Measurements from ENCODE around the gene TMEM53.

TMEM53 gene

GRCh38 chr1:44648529-44649250 lies 25.6 kb downstream of the TMEM53 start:
- peaks cover 72 to 73% of the 10 kb centered on the region in 2 donors for H3K4me1 ChIP-seq (ENCODE audit: control insufficient read depth in 1 of 2, insufficient read depth in 2 of 2, low read length in 2 of 2)
- H3K9ac ChIP-seq (ENCODE audit: low read depth in 1 of 2, low read length in 2 of 2) = peak overlapping the region in 1 of 2 donors; percentile 7
- no peak overlapping the region for H3K4me3 ChIP-seq (ENCODE audit: low read depth in 1 of 2, low read length in 2 of 2)
- H3K36me3 ChIP-seq (ENCODE audit: control insufficient read depth in 1 of 2, insufficient read depth in 2 of 2, low read length in 2 of 2) = peaks cover 31 to 85% of the 10 kb centered on the region in 2 donors
- H3K27ac ChIP-seq (ENCODE audit: low read depth, low read length) = no peak overlapping the region
- H3K9me3 ChIP-seq (ENCODE audit: control insufficient read depth in 1 of 2, low read length in 2 of 2) = no peaks in the 10 kb centered on the region
- H3K27me3 ChIP-seq (ENCODE audit: control insufficient read depth in 1 of 2, insufficient read depth in 2 of 2, low read length in 2 of 2) = no peaks in the 10 kb centered on the region

- peaks cover 72 to 74% of the 10 kb centered on the region in 2 donors for H3K4me1 ChIP-seq (ENCODE audit: control insufficient read depth in 1 of 2, insufficient read depth in 2 of 2, low read length in 2 of 2)
- no peak overlapping the region for H3K4me3 ChIP-seq (ENCODE audit: low read depth in 1 of 2, low read length in 2 of 2)
- H3K36me3 ChIP-seq (ENCODE audit: control insufficient read depth in 1 of 2, insufficient read depth in 2 of 2, low read length in 2 of 2) = peaks cover 36 to 86% of the 10 kb centered on the region in 2 donors
- peak overlapping the region; percentile 28 to 40 for H3K9ac ChIP-seq (ENCODE audit: low read depth in 1 of 2, low read length in 2 of 2)
- no peaks in the 10 kb centered on the region for H3K9me3 ChIP-seq (ENCODE audit: control insufficient read depth in 1 of 2, low read length in 2 of 2)
- H3K27ac ChIP-seq (ENCODE audit: low read depth, low read length) = no peak overlapping the region
- no peaks in the 10 kb centered on the region for H3K27me3 ChIP-seq (ENCODE audit: control insufficient read depth in 1 of 2, insufficient read depth in 2 of 2, low read length in 2 of 2)
Measured at GRCh38 chr1:44647896-44648295, 26.4 kb downstream of the TMEM53 start.

GRCh38 chr1:44646261-44647110 lies 27.8 kb downstream of the TMEM53 start:
- H3K27ac ChIP-seq (ENCODE audit: low read depth, low read length) = peak overlapping the region; percentile 80
- H3K4me3 ChIP-seq (ENCODE audit: low read depth in 1 of 2, low read length in 2 of 2) = no peak overlapping the region
- no peaks in the 10 kb centered on the region for H3K9me3 ChIP-seq (ENCODE audit: control insufficient read depth in 1 of 2, low read length in 2 of 2)
- H3K27me3 ChIP-seq (ENCODE audit: control insufficient read depth in 1 of 2, insufficient read depth in 2 of 2, low read length in 2 of 2) = no peaks in the 10 kb centered on the region
- peaks cover 43 to 93% of the 10 kb centered on the region in 2 donors for H3K36me3 ChIP-seq (ENCODE audit: control insufficient read depth in 1 of 2, insufficient read depth in 2 of 2, low read length in 2 of 2)
- peaks cover 63 to 67% of the 10 kb centered on the region in 2 donors for H3K4me1 ChIP-seq (ENCODE audit: control insufficient read depth in 1 of 2, insufficient read depth in 2 of 2, low read length in 2 of 2)
- H3K9ac ChIP-seq (ENCODE audit: low read depth in 1 of 2, low read length in 2 of 2) = peak overlapping the region in 1 of 2 donors; percentile 49

GRCh38 chr1:44645476-44646244 lies 28.6 kb downstream of the TMEM53 start:
- H3K4me1 ChIP-seq (ENCODE audit: control insufficient read depth in 1 of 2, insufficient read depth in 2 of 2, low read length in 2 of 2) = peaks cover 62 to 64% of the 10 kb centered on the region in 2 donors
- peak overlapping the region; percentile 49 to 64 for H3K9ac ChIP-seq (ENCODE audit: low read depth in 1 of 2, low read length in 2 of 2)
- H3K36me3 ChIP-seq (ENCODE audit: control insufficient read depth in 1 of 2, insufficient read depth in 2 of 2, low read length in 2 of 2) = peaks cover 39 to 93% of the 10 kb centered on the region in 2 donors
- peak overlapping the region in 1 of 2 donors; percentile 16 for H3K4me3 ChIP-seq (ENCODE audit: low read depth in 1 of 2, low read length in 2 of 2)
- no peaks in the 10 kb centered on the region for H3K9me3 ChIP-seq (ENCODE audit: control insufficient read depth in 1 of 2, low read length in 2 of 2)
- peak overlapping the region; percentile 80 for H3K27ac ChIP-seq (ENCODE audit: low read depth, low read length)
- no peaks in the 10 kb centered on the region for H3K27me3 ChIP-seq (ENCODE audit: control insufficient read depth in 1 of 2, insufficient read depth in 2 of 2, low read length in 2 of 2)

- peak overlapping the region; percentile 4 for H3K27ac ChIP-seq (ENCODE audit: low read depth, low read length)
Measured at GRCh38 chr1:44644806-44645205, 29.5 kb downstream of the TMEM53 start.

GRCh38 chr1:44643721-44644334 lies 30.5 kb downstream of the TMEM53 start:
- Histone ChIP-seq H3K9me3 (ENCODE audit: control insufficient read depth in 1 of 2, low read length in 2 of 2) (no peaks in the 10 kb centered on the region), H3K4me3 (ENCODE audit: low read depth in 1 of 2, low read length in 2 of 2) (no peak overlapping the region), H3K36me3 (ENCODE audit: control insufficient read depth in 1 of 2, insufficient read depth in 2 of 2, low read length in 2 of 2) (peaks cover 50 to 93% of the 10 kb centered on the region in 2 donors), H3K4me1 (ENCODE audit: control insufficient read depth in 1 of 2, insufficient read depth in 2 of 2, low read length in 2 of 2) (peaks cover 45 to 47% of the 10 kb centered on the region in 2 donors), H3K27ac (ENCODE audit: low read depth, low read length) (no peak overlapping the region), H3K9ac (ENCODE audit: low read depth in 1 of 2, low read length in 2 of 2) (no peak overlapping the region), H3K27me3 (ENCODE audit: control insufficient read depth in 1 of 2, insufficient read depth in 2 of 2, low read length in 2 of 2) (no peaks in the 10 kb centered on the region)

More at GRCh38 chr1:44644806-44645205, 29.5 kb downstream of the TMEM53 start:
- Histone ChIP-seq H3K9me3 (ENCODE audit: control insufficient read depth in 1 of 2, low read length in 2 of 2) (no peaks in the 10 kb centered on the region), H3K36me3 (ENCODE audit: control insufficient read depth in 1 of 2, insufficient read depth in 2 of 2, low read length in 2 of 2) (peaks cover 45 to 93% of the 10 kb centered on the region in 2 donors), H3K4me1 (ENCODE audit: control insufficient read depth in 1 of 2, insufficient read depth in 2 of 2, low read length in 2 of 2) (peaks cover 55 to 57% of the 10 kb centered on the region in 2 donors), H3K27me3 (ENCODE audit: control insufficient read depth in 1 of 2, insufficient read depth in 2 of 2, low read length in 2 of 2) (no peaks in the 10 kb centered on the region), H3K9ac (ENCODE audit: low read depth in 1 of 2, low read length in 2 of 2) (no peak overlapping the region), H3K4me3 (ENCODE audit: low read depth in 1 of 2, low read length in 2 of 2) (no peak overlapping the region)

- H3K4me3 ChIP-seq (ENCODE audit: low read depth in 1 of 2, low read length in 2 of 2) = no peak overlapping the region
- H3K9ac ChIP-seq (ENCODE audit: low read depth in 1 of 2, low read length in 2 of 2) = no peak overlapping the region
- H3K9me3 ChIP-seq (ENCODE audit: control insufficient read depth in 1 of 2, low read length in 2 of 2) = no peaks in the 10 kb centered on the region
- H3K4me1 ChIP-seq (ENCODE audit: control insufficient read depth in 1 of 2, insufficient read depth in 2 of 2, low read length in 2 of 2) = peaks cover 37 to 38% of the 10 kb centered on the region in 2 donors
- H3K27ac ChIP-seq (ENCODE audit: low read depth, low read length) = no peak overlapping the region
- peaks cover 56 to 95% of the 10 kb centered on the region in 2 donors for H3K36me3 ChIP-seq (ENCODE audit: control insufficient read depth in 1 of 2, insufficient read depth in 2 of 2, low read length in 2 of 2)
- no peaks in the 10 kb centered on the region for H3K27me3 ChIP-seq (ENCODE audit: control insufficient read depth in 1 of 2, insufficient read depth in 2 of 2, low read length in 2 of 2)
Measured at GRCh38 chr1:44642925-44643324, 31.4 kb downstream of the TMEM53 start.

GRCh38 chr1:44642255-44642654 lies 32.0 kb downstream of the TMEM53 start:
- Histone ChIP-seq H3K4me1 (ENCODE audit: control insufficient read depth in 1 of 2, insufficient read depth in 2 of 2, low read length in 2 of 2) (peaks cover 30 to 32% of the 10 kb centered on the region in 2 donors), H3K9me3 (ENCODE audit: control insufficient read depth in 1 of 2, low read length in 2 of 2) (no peaks in the 10 kb centered on the region), H3K27me3 (ENCODE audit: control insufficient read depth in 1 of 2, insufficient read depth in 2 of 2, low read length in 2 of 2) (no peaks in the 10 kb centered on the region), H3K36me3 (ENCODE audit: control insufficient read depth in 1 of 2, insufficient read depth in 2 of 2, low read length in 2 of 2) (peaks cover 60 to 95% of the 10 kb centered on the region in 2 donors), H3K4me3 (ENCODE audit: low read depth in 1 of 2, low read length in 2 of 2) (no peak overlapping the region), H3K9ac (ENCODE audit: low read depth in 1 of 2, low read length in 2 of 2) (no peak overlapping the region), H3K27ac (ENCODE audit: low read depth, low read length) (no peak overlapping the region)
